ENCODE measurements around the gene ZSCAN1. TPM values are rescaled to one million over a fixed set of nuclear protein-coding genes. Genes with fewer than 3 reads are reported as not detected.

The ZSCAN1 gene
- polyA plus RNA-seq, 1 of the 3 experiments (the other 2 are of a cell fraction), result not detected

DNA sequence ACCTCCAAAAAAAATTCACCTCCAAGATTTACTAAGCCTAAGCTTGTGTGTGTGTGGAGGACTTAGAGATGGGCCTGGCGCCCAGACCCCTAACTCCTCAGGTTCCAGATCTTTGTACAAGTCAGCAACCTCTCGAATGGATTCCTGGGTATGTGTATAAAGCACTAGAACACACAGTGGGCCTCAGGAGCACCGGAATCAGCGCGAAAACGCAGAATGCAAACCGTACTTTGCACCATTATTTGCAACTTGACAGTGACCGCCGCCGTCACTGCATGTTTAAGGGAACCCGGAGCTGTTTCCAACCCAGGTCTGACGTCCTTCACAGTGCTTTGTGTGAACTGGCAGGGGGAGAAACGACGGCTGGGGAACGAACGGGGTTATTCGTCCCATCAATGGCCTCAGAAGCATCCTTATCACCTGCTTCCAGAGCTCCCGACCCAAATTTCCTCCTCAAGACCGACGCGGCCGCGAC lies 31.9 kb upstream of the ZSCAN1 start (continued):
- TF ChIP-seq, protein P1, sequence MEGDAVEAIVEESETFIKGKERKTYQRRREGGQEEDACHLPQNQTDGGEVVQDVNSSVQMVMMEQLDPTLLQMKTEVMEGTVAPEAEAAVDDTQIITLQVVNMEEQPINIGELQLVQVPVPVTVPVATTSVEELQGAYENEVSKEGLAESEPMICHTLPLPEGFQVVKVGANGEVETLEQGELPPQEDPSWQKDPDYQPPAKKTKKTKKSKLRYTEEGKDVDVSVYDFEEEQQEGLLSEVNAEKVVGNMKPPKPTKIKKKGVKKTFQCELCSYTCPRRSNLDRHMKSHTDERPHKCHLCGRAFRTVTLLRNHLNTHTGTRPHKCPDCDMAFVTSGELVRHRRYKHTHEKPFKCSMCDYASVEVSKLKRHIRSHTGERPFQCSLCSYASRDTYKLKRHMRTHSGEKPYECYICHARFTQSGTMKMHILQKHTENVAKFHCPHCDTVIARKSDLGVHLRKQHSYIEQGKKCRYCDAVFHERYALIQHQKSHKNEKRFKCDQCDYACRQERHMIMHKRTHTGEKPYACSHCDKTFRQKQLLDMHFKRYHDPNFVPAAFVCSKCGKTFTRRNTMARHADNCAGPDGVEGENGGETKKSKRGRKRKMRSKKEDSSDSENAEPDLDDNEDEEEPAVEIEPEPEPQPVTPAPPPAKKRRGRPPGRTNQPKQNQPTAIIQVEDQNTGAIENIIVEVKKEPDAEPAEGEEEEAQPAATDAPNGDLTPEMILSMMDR (IDR thresholded peaks at IDR 0.05), result no peak
- TF ChIP-seq MEF2A (IDR thresholded peaks at IDR 0.05; ENCODE audit: borderline replicate concordance, low read depth) (no peak), EZH2phosphoT487 (IDR thresholded peaks at IDR 0.05; ENCODE audit: borderline replicate concordance, low read depth) (no peak)

DNA sequence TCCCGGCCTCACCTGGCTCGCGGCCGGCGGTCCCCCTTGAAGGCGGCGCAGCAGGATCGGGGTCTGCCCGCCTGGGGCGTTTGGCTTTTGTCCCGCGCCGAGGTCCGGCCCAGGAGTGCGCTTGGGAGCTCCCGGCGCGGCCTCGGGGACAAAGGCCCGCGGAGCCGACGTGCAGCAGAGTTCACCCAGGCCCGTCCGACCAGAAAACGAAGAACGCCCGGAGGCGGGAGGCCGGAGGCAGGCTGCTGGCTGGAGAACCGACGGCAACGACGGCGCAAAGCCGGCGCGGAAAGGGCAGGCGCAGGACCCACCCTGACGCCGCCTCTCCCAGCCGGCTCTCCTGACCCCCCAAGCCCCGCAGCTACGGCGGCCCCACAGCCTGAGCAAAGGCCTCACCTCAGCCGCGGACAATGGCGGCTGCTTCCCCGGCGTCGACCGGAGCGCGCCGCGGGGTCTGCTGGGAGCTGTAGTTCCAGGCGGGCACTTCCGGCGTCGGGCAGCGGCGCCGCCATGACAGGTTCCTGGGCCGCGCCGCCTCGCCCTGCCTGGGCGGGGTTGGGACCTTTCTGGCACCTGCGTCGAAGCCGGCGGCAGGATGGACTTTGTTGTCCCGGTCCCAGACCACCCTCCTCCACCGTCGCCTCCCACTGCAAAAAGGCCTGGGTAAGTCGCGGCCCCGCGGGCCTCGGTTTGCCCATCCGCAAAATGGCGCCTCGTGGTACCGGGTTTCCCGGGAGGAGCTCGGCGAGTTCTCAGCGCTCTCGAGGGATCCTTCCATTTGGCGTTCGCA lies 31.2 kb upstream of the ZSCAN1 start, which contains the start of gene ZNF606:
TSS of gene ZNF606 (minus strand) at position 437 of the 790 bp plus-strand sequence. CDS start 1,501 bp downstream, outside the sequence.
- ChIA-PET CTCF (interaction anchor here (0.6 to 1.7 kb wide), 3 partner anchors 13 to 1319 kb away, joined by 3 read pairs; no protein-coding TSS in a partner anchor), POLR2A (interaction anchor here (0.6 to 1.5 kb wide), 7 partner anchors 10 to 338 kb away, joined by 3 to 6 read pairs (median 4); partner anchors contain the start of genes ZNF135, ZNF274, ZNF551 and ZSCAN18)
- Histone ChIP-seq H3K9me3 (peaks cover 14% of the 10 kb centered on the region), H3K9ac (peak within 1 kb of the TSS; percentile 71), H2AFZ (ENCODE audit: low read depth) (peak within 1 kb of the TSS; percentile 95), H3K4me2 (peak within 1 kb of the TSS; percentile 65), H3K4me1 (ENCODE audit: control insufficient read depth in 1 of 2, insufficient read depth in 2 of 2, low read depth in 1 of 2, low read length in 1 of 2) (no peaks in the 10 kb centered on the region; a peak in 1 of 4 replicates), H3K79me2 (ENCODE audit: insufficient read depth) (peaks cover 5% of the 10 kb centered on the region; the same call in 1 of the 2 replicates), H3K9me2 (no peaks in the 10 kb centered on the region), H3K27ac (ENCODE audit: low read depth in 2 of 2, low read length in 1 of 2) (peak within 1 kb of the TSS; percentile 41 to 76; a peak in 3 of 4 replicates), H3K27me3 (ENCODE audit: insufficient read depth) (no peaks in the 10 kb centered on the region), H3K36me3 (replicated peaks in 1 of 2; ENCODE audit: control insufficient read depth in 1 of 2, insufficient read depth in 2 of 2, low read length in 1 of 2) (peaks cover 24 to 29% of the 10 kb centered on the region in 2 experiments), H3F3A (replicated peaks; ENCODE audit: insufficient read depth) (no peaks in the 10 kb centered on the region), H3K4me3 (ENCODE audit: low read depth in 2 of 2, low read length in 1 of 2) (peak within 1 kb of the TSS; percentile 68 to 70), H4K20me1 (ENCODE audit: insufficient read depth) (no peaks in the 10 kb centered on the region)
- peak; percentile 94 for DNase-seq
- WGBS (ENCODE audit: low lambda C conversion rate), result under 1% methylated on average over 23 of the region's 91 CpGs
- TF ChIP-seq, protein P2, sequence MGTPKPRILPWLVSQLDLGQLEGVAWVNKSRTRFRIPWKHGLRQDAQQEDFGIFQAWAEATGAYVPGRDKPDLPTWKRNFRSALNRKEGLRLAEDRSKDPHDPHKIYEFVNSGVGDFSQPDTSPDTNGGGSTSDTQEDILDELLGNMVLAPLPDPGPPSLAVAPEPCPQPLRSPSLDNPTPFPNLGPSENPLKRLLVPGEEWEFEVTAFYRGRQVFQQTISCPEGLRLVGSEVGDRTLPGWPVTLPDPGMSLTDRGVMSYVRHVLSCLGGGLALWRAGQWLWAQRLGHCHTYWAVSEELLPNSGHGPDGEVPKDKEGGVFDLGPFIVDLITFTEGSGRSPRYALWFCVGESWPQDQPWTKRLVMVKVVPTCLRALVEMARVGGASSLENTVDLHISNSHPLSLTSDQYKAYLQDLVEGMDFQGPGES (IDR thresholded peaks at IDR 0.05; ENCODE audit: low read depth, low read length), result no peak
- TF ChIP-seq, protein P1 (IDR thresholded peaks at IDR 0.05), result no peak
- TF ChIP-seq MEF2A (IDR thresholded peaks at IDR 0.05; ENCODE audit: borderline replicate concordance, low read depth) (no peak), YY1 (IDR thresholded peaks at IDR 0.05; ENCODE audit: low read depth) (peak; percentile 92), NFIC (IDR thresholded peaks at IDR 0.05; ENCODE audit: borderline replicate concordance) (no peak), FOSL2 (IDR thresholded peaks at IDR 0.05; ENCODE audit: borderline replicate concordance, low read depth) (no peak), NRF1 (IDR thresholded peaks at IDR 0.05; ENCODE audit: low read depth, low read length) (no peak), MXI1 (IDR thresholded peaks at IDR 0.05; ENCODE audit: low read depth, low read length) (no peak), ELF1 (IDR thresholded peaks at IDR 0.05) (peak; percentile 68), CHD2 (IDR thresholded peaks at IDR 0.05; ENCODE audit: low read length, partially characterized antibody) (no peak), JUND (IDR thresholded peaks at IDR 0.05) (no peak), RXRA (IDR thresholded peaks at IDR 0.05; ENCODE audit: borderline replicate concordance, low read depth) (no peak), RCOR1 (IDR thresholded peaks at IDR 0.05; ENCODE audit: low read length) (no peak)
- TF ChIP-seq, protein P3, sequence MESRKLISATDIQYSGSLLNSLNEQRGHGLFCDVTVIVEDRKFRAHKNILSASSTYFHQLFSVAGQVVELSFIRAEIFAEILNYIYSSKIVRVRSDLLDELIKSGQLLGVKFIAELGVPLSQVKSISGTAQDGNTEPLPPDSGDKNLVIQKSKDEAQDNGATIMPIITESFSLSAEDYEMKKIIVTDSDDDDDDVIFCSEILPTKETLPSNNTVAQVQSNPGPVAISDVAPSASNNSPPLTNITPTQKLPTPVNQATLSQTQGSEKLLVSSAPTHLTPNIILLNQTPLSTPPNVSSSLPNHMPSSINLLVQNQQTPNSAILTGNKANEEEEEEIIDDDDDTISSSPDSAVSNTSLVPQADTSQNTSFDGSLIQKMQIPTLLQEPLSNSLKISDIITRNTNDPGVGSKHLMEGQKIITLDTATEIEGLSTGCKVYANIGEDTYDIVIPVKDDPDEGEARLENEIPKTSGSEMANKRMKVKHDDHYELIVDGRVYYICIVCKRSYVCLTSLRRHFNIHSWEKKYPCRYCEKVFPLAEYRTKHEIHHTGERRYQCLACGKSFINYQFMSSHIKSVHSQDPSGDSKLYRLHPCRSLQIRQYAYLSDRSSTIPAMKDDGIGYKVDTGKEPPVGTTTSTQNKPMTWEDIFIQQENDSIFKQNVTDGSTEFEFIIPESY (IDR thresholded peaks at IDR 0.05; ENCODE audit: borderline replicate concordance, low read depth), result no peak
- TF ChIP-seq, protein P4, sequence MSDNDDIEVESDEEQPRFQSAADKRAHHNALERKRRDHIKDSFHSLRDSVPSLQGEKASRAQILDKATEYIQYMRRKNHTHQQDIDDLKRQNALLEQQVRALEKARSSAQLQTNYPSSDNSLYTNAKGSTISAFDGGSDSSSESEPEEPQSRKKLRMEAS (IDR thresholded peaks at IDR 0.05; ENCODE audit: low read depth), result peak; percentile 46; the same call in 1 of the 2 replicates
- TF ChIP-seq, protein P5, sequence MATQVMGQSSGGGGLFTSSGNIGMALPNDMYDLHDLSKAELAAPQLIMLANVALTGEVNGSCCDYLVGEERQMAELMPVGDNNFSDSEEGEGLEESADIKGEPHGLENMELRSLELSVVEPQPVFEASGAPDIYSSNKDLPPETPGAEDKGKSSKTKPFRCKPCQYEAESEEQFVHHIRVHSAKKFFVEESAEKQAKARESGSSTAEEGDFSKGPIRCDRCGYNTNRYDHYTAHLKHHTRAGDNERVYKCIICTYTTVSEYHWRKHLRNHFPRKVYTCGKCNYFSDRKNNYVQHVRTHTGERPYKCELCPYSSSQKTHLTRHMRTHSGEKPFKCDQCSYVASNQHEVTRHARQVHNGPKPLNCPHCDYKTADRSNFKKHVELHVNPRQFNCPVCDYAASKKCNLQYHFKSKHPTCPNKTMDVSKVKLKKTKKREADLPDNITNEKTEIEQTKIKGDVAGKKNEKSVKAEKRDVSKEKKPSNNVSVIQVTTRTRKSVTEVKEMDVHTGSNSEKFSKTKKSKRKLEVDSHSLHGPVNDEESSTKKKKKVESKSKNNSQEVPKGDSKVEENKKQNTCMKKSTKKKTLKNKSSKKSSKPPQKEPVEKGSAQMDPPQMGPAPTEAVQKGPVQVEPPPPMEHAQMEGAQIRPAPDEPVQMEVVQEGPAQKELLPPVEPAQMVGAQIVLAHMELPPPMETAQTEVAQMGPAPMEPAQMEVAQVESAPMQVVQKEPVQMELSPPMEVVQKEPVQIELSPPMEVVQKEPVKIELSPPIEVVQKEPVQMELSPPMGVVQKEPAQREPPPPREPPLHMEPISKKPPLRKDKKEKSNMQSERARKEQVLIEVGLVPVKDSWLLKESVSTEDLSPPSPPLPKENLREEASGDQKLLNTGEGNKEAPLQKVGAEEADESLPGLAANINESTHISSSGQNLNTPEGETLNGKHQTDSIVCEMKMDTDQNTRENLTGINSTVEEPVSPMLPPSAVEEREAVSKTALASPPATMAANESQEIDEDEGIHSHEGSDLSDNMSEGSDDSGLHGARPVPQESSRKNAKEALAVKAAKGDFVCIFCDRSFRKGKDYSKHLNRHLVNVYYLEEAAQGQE (IDR thresholded peaks at IDR 0.05; ENCODE audit: low read depth, low read length), result no peak

All from SK-N-SH (cell line).